ENCODE measurements around the gene ETFDH.

DNA sequence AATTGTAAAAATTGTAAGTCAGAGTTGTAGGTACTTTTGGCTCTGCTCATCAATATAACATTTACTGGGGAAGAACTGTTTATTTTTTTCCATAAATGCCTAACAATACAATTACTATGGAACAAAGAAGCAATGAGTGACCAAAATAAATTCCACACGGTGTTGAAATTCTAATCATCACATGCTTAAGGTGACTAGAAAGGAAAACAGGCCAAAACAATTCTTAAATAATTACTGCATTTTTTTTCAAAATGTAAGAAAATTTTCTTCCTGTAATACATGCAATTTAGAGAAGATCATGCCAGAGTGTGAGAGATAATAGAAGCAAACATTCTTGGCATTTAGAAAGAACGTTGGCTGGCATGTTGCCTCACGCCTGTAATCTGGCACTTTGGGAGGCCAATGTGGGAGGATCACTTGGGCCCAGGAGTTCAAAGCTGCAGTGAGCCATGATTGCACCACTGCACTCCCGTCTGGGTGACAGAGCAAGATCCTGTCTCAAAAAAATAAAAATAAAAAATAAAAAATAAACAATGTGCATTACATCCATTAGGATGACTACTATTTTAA, 22.9 kb upstream of the ETFDH start:
- TF ChIP-seq, protein P1, sequence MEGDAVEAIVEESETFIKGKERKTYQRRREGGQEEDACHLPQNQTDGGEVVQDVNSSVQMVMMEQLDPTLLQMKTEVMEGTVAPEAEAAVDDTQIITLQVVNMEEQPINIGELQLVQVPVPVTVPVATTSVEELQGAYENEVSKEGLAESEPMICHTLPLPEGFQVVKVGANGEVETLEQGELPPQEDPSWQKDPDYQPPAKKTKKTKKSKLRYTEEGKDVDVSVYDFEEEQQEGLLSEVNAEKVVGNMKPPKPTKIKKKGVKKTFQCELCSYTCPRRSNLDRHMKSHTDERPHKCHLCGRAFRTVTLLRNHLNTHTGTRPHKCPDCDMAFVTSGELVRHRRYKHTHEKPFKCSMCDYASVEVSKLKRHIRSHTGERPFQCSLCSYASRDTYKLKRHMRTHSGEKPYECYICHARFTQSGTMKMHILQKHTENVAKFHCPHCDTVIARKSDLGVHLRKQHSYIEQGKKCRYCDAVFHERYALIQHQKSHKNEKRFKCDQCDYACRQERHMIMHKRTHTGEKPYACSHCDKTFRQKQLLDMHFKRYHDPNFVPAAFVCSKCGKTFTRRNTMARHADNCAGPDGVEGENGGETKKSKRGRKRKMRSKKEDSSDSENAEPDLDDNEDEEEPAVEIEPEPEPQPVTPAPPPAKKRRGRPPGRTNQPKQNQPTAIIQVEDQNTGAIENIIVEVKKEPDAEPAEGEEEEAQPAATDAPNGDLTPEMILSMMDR (IDR thresholded peaks at IDR 0.05; ENCODE audit: insufficient read depth, low read depth, low read length), result no peak
- TF ChIP-seq EZH2 (IDR thresholded peaks at IDR 0.05; ENCODE audit: insufficient read depth, low read length), result no peak
